Measurements from ENCODE around the gene ISCA2.

GRCh38 chr14:74543771-74544438, 50.3 kb downstream of the ISCA2 start:
- no peak for TF ChIP-seq CTCF (conservative IDR thresholded peaks at IDR 0.05)
- no peak for TF ChIP-seq ZFX (IDR thresholded peaks at IDR 0.05)

All from C4-2B (cell line).